Small intestine (tissue), 7 donors: ENCODE data around the gene AJUBA. TPM values are rescaled to one million over a fixed set of nuclear protein-coding genes. Genes with fewer than 3 reads are reported as not detected.
"Not testable (repeated sequence)": the region's sequence is repeated elsewhere in the genome, so short reads cannot be mapped to it uniquely, and the experiment has no call there.

Source experiments
- DNase-seq, 2 donors: peaks; one replicate each; pipeline versions ENCODE4 v3.0.0 to v3.0.0-alpha.2; 2013
- FAIRE-seq: peaks from 2 replicates; lab custom pipeline; 2012; peaks lifted over from hg19 to GRCh38; lab: Jason Lieb, UNC
- H3K27ac ChIP-seq, 3 donors: one replicate each; pipeline ENCODE4 v1.5.1; 2013; ENCODE audit warnings: low read length in 2 of 3, mild to moderate bottlenecking in 2 of 3, control low read depth in 1 of 3, inconsistent platforms in 1 of 3, low read depth in 1 of 3, moderate library complexity in 1 of 3
- H3K27me3 ChIP-seq, 3 donors: one replicate each; pipeline ENCODE4 v1.6.1; 2013; ENCODE audit warnings: low read length in 3 of 3, inconsistent platforms in 1 of 3; ENCODE audit not compliant: control insufficient read depth in 3 of 3, insufficient read depth in 3 of 3
- H3K36me3 ChIP-seq, 3 donors: one replicate each; pipeline ENCODE4 v1.6.1; 2013; ENCODE audit warnings: low read length in 3 of 3, inconsistent platforms in 1 of 3, low read depth in 1 of 3, mild to moderate bottlenecking in 1 of 3, moderate library complexity in 1 of 3; ENCODE audit not compliant: control insufficient read depth in 3 of 3, insufficient read depth in 2 of 3
- H3K4me1 ChIP-seq, 3 donors: one replicate each; pipeline ENCODE4 v1.6.1; 2013; ENCODE audit warnings: low read length in 2 of 3, inconsistent platforms in 1 of 3, low read depth in 1 of 3, mild to moderate bottlenecking in 1 of 3, moderate library complexity in 1 of 3; ENCODE audit not compliant: control insufficient read depth in 3 of 3, insufficient read depth in 2 of 3
- H3K4me3 ChIP-seq, 3 donors: one replicate each; pipeline ENCODE4 v1.5.1; 2013; ENCODE audit warnings: low read length in 3 of 3, control low read depth in 1 of 3, inconsistent platforms in 1 of 3, low read depth in 1 of 3, mild to moderate bottlenecking in 1 of 3, moderate library complexity in 1 of 3
- H3K9me3 ChIP-seq, 2 donors: one replicate each; pipeline ENCODE4 v1.6.1; 2013; ENCODE audit warnings: low read depth in 1 of 2, low read length in 1 of 2; ENCODE audit not compliant: control insufficient read depth in 2 of 2, insufficient read depth in 1 of 2
- WGBS, 3 donors: extraction: QIAGEN DNeasy Blood & Tissue Kit; methylation state at CpG; one replicate each; pipeline ENCODE4 v1.1.7; 2013; 5-methylcytosine and 5-hydroxymethylcytosine counted together
- polyA plus RNA-seq, 4 donors: library from polyadenylated mRNA; stranded (reverse) in 3 of 4; unstranded in 1 of 4; fragments of 200-250 nt in 3 of 4; fragments of 120-200 nt in 1 of 4; gene quantifications; one replicate each; pipeline versions ENCODE4 v1.2.1 to v1.2.3, GENCODE V29; 2013
- donor health status: healthy with polysubstance abuse.
- donor health status: control.
- donor health status: control.
- donor health status: Bipolar disorder and iron deficiency.
- donor health status: healthy.

The AJUBA gene
- polyA plus RNA-seq, 4 donors: 0.45 to 18.9 (median 8.5) TPM

- Histone ChIP-seq H3K4me1 (peaks cover 0 to 20% (median 3%) of the 10 kb centered on the region in 3 donors), H3K4me3 (peak within 1 kb of the TSS; percentile 41 to 73 (median 62)), H3K9me3 (no peaks in the 10 kb centered on the region), H3K36me3 (no peaks in the 10 kb centered on the region), H3K27ac (peak within 1 kb of the TSS; percentile 54 to 96 (median 83)), H3K27me3 (no peaks in the 10 kb centered on the region)
- 1 to 2% (median 2%) methylated on average over 31 to 40 of the region's 40 CpGs for WGBS, 3 donors
- DNase-seq (peak; percentile 79 to 90), FAIRE-seq (no peak)
These were observed 27.8 kb upstream of the AJUBA start, which contains the start of gene C14orf93 for GRCh38 chr14:23009939-23010726. Gene C14orf93 (minus strand): TSS chr14:23010143. CDS start chr14:22999023, 11,120 bp downstream.

- no peaks in the 10 kb centered on the region for H3K27me3 ChIP-seq
- H3K9me3 ChIP-seq: no peaks in the 10 kb centered on the region
- H3K36me3 ChIP-seq: no peaks in the 10 kb centered on the region
- FAIRE-seq (no peak), DNase-seq (no peak)
- H3K4me3 ChIP-seq: peak overlapping the region in 2 of 3 donors; percentile 62 to 73
- WGBS, 3 donors: 12 to 25% (median 18%) methylated on average over 8 of the region's 8 CpGs
- peak overlapping the region; percentile 54 to 96 (median 83) for H3K27ac ChIP-seq
- peaks cover 0 to 20% (median 3%) of the 10 kb centered on the region in 3 donors for H3K4me1 ChIP-seq
These were observed 27.2 kb upstream of the AJUBA start for GRCh38 chr14:23009483-23009938.

GRCh38 chr14:23008831-23009230 lies 26.5 kb upstream of the AJUBA start:
- no peak for DNase-seq
- no peak overlapping the region for H3K27ac ChIP-seq
- H3K4me3 ChIP-seq: no peak overlapping the region
- no peaks in the 10 kb centered on the region for H3K9me3 ChIP-seq
- no peaks in the 10 kb centered on the region for H3K36me3 ChIP-seq
- H3K4me1 ChIP-seq: peaks cover 0 to 20% (median 3%) of the 10 kb centered on the region in 3 donors
- WGBS, 3 donors: 28 to 50% (median 40%) methylated on average over 3 of the region's 3 CpGs
- no peak for FAIRE-seq
- H3K27me3 ChIP-seq: no peaks in the 10 kb centered on the region

GRCh38 chr14:23006544-23007419 lies 24.4 kb upstream of the AJUBA start:
- 0 to 1% (median 1%) methylated on average over 59 to 62 of the region's 62 CpGs for WGBS, 3 donors
- DNase-seq (peak; percentile 98 to 99), FAIRE-seq (no peak)
- Histone ChIP-seq H3K27ac (peak overlapping the region; percentile 91 to 99 (median 91)), H3K4me1 (peaks cover 0 to 20% (median 3%) of the 10 kb centered on the region in 3 donors), H3K4me3 (peak overlapping the region; percentile 50 to 72 (median 66)), H3K27me3 (no peaks in the 10 kb centered on the region), H3K36me3 (no peaks in the 10 kb centered on the region), H3K9me3 (no peaks in the 10 kb centered on the region)

GRCh38 chr14:23006188-23006534 lies 23.8 kb upstream of the AJUBA start:
- H3K36me3 ChIP-seq: no peaks in the 10 kb centered on the region
- H3K9me3 ChIP-seq: no peaks in the 10 kb centered on the region
- H3K4me3 ChIP-seq: peak overlapping the region in 2 of 3 donors; percentile 66 to 72
- DNase-seq: peak in 1 of 2 donors; percentile 28
- WGBS, 3 donors: 42 to 44% (median 43%) methylated on average over 5 of the region's 5 CpGs
- H3K27me3 ChIP-seq: no peaks in the 10 kb centered on the region
- FAIRE-seq: no peak
- H3K27ac ChIP-seq: peak overlapping the region; percentile 91 to 99 (median 91)
- H3K4me1 ChIP-seq: peaks cover 0 to 20% (median 3%) of the 10 kb centered on the region in 3 donors

GRCh38 chr14:23005451-23006187 lies 23.3 kb upstream of the AJUBA start:
- H3K27ac ChIP-seq: peak overlapping the region in 2 of 3 donors; percentile 8 to 91

GRCh38 chr14:23004274-23004673 lies 21.9 kb upstream of the AJUBA start:
- H3K27ac ChIP-seq, H3K36me3 ChIP-seq, H3K27me3 ChIP-seq, FAIRE-seq, DNase-seq, H3K4me3 ChIP-seq, H3K9me3 ChIP-seq: not testable (repeated sequence)
- peaks cover 0 to 14% (median 3%) of the 10 kb centered on the region in 3 donors for H3K4me1 ChIP-seq
- 94 to 97% (median 97%) methylated on average over 4 of the region's 4 CpGs for WGBS, 3 donors

More at GRCh38 chr14:23005451-23006187, 23.3 kb upstream of the AJUBA start:
- H3K27me3 ChIP-seq: no peaks in the 10 kb centered on the region
- DNase-seq (no peak), FAIRE-seq (no peak)
- 67 to 71% (median 68%) methylated on average over 3 of the region's 3 CpGs for WGBS, 3 donors
- H3K9me3 ChIP-seq: no peaks in the 10 kb centered on the region
- peaks cover 0 to 20% (median 3%) of the 10 kb centered on the region in 3 donors for H3K4me1 ChIP-seq
- H3K4me3 ChIP-seq: peak overlapping the region in 2 of 3 donors; percentile 11 to 72
- no peaks in the 10 kb centered on the region for H3K36me3 ChIP-seq
